Liver (tissue), 9 donors: ENCODE results near the gene KAZN. TPM values are rescaled to one million over a fixed set of nuclear protein-coding genes. Genes with fewer than 3 reads are reported as not detected.

Experiments used
- DNase-seq: peaks from one replicate; pipeline ENCODE4 v3.0.0-alpha.2; 2017; ENCODE audit warnings: low spot score
- H3K27ac ChIP-seq, 2 donors: one replicate each; pipeline ENCODE4 v1.7.0; 2013; ENCODE audit warnings: inconsistent platforms in 2 of 2, low read length in 2 of 2, control low read depth in 1 of 2, low read depth in 1 of 2, mild to moderate bottlenecking in 1 of 2
- H3K27me3 ChIP-seq, 4 donors: one replicate each; pipeline versions ENCODE4 v1.6.1 to v1.7.0; 2013; ENCODE audit warnings: low read length in 3 of 4, inconsistent platforms in 1 of 4, mild to moderate bottlenecking in 1 of 4, moderate library complexity in 1 of 4; ENCODE audit not compliant: control insufficient read depth in 4 of 4, insufficient read depth in 4 of 4
- H3K36me3 ChIP-seq, 4 donors: one replicate each; pipeline versions ENCODE4 v1.6.1 to v1.7.0; 2013; ENCODE audit warnings: low read length in 3 of 4, mild to moderate bottlenecking in 3 of 4, low read depth in 1 of 4, moderate library complexity in 1 of 4; ENCODE audit not compliant: control insufficient read depth in 4 of 4, insufficient read depth in 3 of 4
- H3K4me1 ChIP-seq, 4 donors: one replicate each; pipeline versions ENCODE4 v1.6.1 to v1.7.0; 2013; ENCODE audit warnings: low read length in 3 of 4, mild to moderate bottlenecking in 3 of 4, moderate library complexity in 1 of 4; ENCODE audit not compliant: control insufficient read depth in 4 of 4, insufficient read depth in 4 of 4
- H3K4me3 ChIP-seq, 3 donors: one replicate each; pipeline versions ENCODE4 v1.6.1 to v1.7.0; 2013; ENCODE audit warnings: low read length in 3 of 3, control low read depth in 1 of 3, low read depth in 1 of 3, mild to moderate bottlenecking in 1 of 3
- H3K9ac ChIP-seq, 2 donors: one replicate each; pipeline ENCODE4 v1.7.0; 2013; ENCODE audit warnings: low read length in 2 of 2, mild to moderate bottlenecking in 2 of 2, moderate library complexity in 2 of 2, control low read depth in 1 of 2, low read depth in 1 of 2
- H3K9me3 ChIP-seq, 4 donors: one replicate each; pipeline versions ENCODE4 v1.6.1 to v1.7.0; 2013; ENCODE audit warnings: low read length in 3 of 4; ENCODE audit not compliant: control insufficient read depth in 4 of 4
- EGR1 ChIP-seq, 2 donors: IDR thresholded peaks; 2 replicates each; pipeline ENCODE4 v1.6.1; 2016 to 2018; ENCODE audit warnings: antibody characterized with exemption in 2 of 2, low read depth in 2 of 2
- FOXA1 ChIP-seq: IDR thresholded peaks from 2 replicates; pipeline ENCODE4 v1.6.1; 2016; ENCODE audit warnings: antibody characterized with exemption
- FOXA2 ChIP-seq: IDR thresholded peaks from 2 replicates; pipeline ENCODE4 v1.6.1; 2016; ENCODE audit warnings: antibody characterized with exemption
- GABPA ChIP-seq, 2 donors: IDR thresholded peaks in 1 of 2; conservative IDR thresholded peaks in 1 of 2; 2 replicates each; pipeline ENCODE4 v1.6.1; 2016; ENCODE audit warnings: antibody characterized with exemption in 2 of 2, mild to moderate bottlenecking in 1 of 2, moderate library complexity in 1 of 2
- HNF4A ChIP-seq, 2 donors: conservative IDR thresholded peaks; 2 replicates each; pipeline ENCODE4 v1.6.1; 2016; ENCODE audit warnings: antibody characterized with exemption in 2 of 2, mild to moderate bottlenecking in 2 of 2
- HNF4G ChIP-seq: IDR thresholded peaks from 2 replicates; pipeline ENCODE4 v1.6.1; 2016; ENCODE audit warnings: antibody characterized with exemption
- JUND ChIP-seq, 2 donors: IDR thresholded peaks; 2 replicates each; pipeline ENCODE4 v1.6.1; 2016; ENCODE audit warnings: antibody characterized with exemption in 2 of 2
- NR2F2 ChIP-seq: IDR thresholded peaks from 2 replicates; pipeline ENCODE4 v1.6.1; 2016; ENCODE audit warnings: antibody characterized with exemption
- RXRA ChIP-seq, 2 donors: IDR thresholded peaks; 2 replicates each; pipeline ENCODE4 v1.6.1; 2017 to 2018; ENCODE audit warnings: antibody characterized with exemption in 2 of 2, mild to moderate bottlenecking in 1 of 2
- SP1 ChIP-seq: IDR thresholded peaks from 2 replicates; pipeline ENCODE4 v1.6.1; 2018; ENCODE audit warnings: antibody characterized with exemption, mild to moderate bottlenecking
- TAF1 ChIP-seq: conservative IDR thresholded peaks from 2 replicates; pipeline ENCODE4 v1.6.1; 2016; ENCODE audit warnings: antibody characterized with exemption, mild to moderate bottlenecking
- YY1 ChIP-seq: IDR thresholded peaks from 2 replicates; pipeline ENCODE4 v1.6.1; 2016; ENCODE audit warnings: antibody characterized with exemption, mild to moderate bottlenecking
- WGBS: extraction: QIAGEN DNeasy Blood & Tissue Kit; methylation state at CpG from one replicate; pipeline ENCODE4 v1.1.7; 2013; 5-methylcytosine and 5-hydroxymethylcytosine counted together
- polyA plus RNA-seq, 2 donors: library from polyadenylated mRNA; stranded (reverse) in 1 of 2; unstranded in 1 of 2; fragments of 200-250 nt in 1 of 2; fragments of >200 nt in 1 of 2; fragmentation: Nextera tagmentation in 1 of 2; extraction: Ambion mirVana in 1 of 2; gene quantifications; one replicate each; pipeline versions ENCODE4 v1.2.1 to v1.2.3, GENCODE V29; 2013 to 2015
- total RNA-seq, 2 donors: library from RNA; depleted of rRNA; stranded (reverse); fragments of >200 nt; gene quantifications; one replicate each; pipeline ENCODE4 v1.2.3, GENCODE V29; 2014
- TF ChIP-seq, protein P1 (sequence below): IDR thresholded peaks from 2 replicates; pipeline ENCODE4 v1.6.1; 2016; ENCODE audit warnings: antibody characterized with exemption
- TF ChIP-seq, protein P2 (sequence below): IDR thresholded peaks from 2 replicates; pipeline ENCODE4 v1.6.1; 2016; ENCODE audit warnings: antibody characterized with exemption
- TF ChIP-seq, protein P3 (sequence below): IDR thresholded peaks from 2 replicates; pipeline ENCODE4 v1.6.1; 2016; ENCODE audit warnings: antibody characterized with exemption, mild to moderate bottlenecking
- TF ChIP-seq, protein P4 (sequence below): IDR thresholded peaks from 2 replicates; pipeline ENCODE4 v1.6.1; 2016; ENCODE audit warnings: antibody characterized with exemption
- donor health status: healthy.
- donor health status: healthy.
- donor health status: healthy.
- donor health status: healthy.
- donor health status: healthy.

KAZN gene
- total and polyA plus RNA-seq, 4 donors = 1.9 to 6.9 (median 2.4) TPM

DNA sequence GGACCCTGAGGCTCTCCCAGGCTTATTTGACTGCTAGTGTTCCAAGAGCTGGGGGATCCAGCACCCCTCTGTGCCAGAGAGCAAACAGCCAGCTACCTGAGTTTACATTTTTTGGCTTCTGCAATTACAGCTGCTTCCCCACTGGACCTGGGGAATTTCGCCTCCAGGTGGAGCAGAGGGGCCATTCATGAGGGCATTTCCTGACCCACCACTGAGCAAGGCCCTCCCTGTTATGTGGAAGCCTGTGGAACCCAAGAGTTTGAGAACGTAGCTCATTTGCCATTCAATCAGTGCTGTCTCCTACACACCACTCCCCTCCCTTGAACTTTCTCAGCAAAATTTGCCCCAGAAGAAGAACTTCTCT, 512.4 kb downstream of the KAZN start:
- H3K9ac ChIP-seq = no peak overlapping the region
- H3K27ac ChIP-seq = no peak overlapping the region
- 93% methylated on average over 2 of the region's 2 CpGs for WGBS
- no peak for TF ChIP-seq SP1
- TF ChIP-seq EGR1 (IDR thresholded peaks at IDR 0.05; ENCODE audit: low read depth in 2 of 2) = no peak
- TF ChIP-seq NR2F2 = no peak
- TF ChIP-seq TAF1 = no peak
- TF ChIP-seq HNF4G = no peak
- TF ChIP-seq FOXA2 = no peak
- no peak for TF ChIP-seq JUND (IDR thresholded peaks at IDR 0.05)
- TF ChIP-seq, protein P1, sequence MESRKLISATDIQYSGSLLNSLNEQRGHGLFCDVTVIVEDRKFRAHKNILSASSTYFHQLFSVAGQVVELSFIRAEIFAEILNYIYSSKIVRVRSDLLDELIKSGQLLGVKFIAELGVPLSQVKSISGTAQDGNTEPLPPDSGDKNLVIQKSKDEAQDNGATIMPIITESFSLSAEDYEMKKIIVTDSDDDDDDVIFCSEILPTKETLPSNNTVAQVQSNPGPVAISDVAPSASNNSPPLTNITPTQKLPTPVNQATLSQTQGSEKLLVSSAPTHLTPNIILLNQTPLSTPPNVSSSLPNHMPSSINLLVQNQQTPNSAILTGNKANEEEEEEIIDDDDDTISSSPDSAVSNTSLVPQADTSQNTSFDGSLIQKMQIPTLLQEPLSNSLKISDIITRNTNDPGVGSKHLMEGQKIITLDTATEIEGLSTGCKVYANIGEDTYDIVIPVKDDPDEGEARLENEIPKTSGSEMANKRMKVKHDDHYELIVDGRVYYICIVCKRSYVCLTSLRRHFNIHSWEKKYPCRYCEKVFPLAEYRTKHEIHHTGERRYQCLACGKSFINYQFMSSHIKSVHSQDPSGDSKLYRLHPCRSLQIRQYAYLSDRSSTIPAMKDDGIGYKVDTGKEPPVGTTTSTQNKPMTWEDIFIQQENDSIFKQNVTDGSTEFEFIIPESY = no peak
- no peak for TF ChIP-seq YY1
- TF ChIP-seq, protein P2, sequence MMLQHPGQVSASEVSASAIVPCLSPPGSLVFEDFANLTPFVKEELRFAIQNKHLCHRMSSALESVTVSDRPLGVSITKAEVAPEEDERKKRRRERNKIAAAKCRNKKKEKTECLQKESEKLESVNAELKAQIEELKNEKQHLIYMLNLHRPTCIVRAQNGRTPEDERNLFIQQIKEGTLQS = no peak
- no peak for TF ChIP-seq RXRA (IDR thresholded peaks at IDR 0.05)
- TF ChIP-seq HNF4A (conservative IDR thresholded peaks at IDR 0.05) = no peak
- H3K36me3 ChIP-seq = no peaks in the 10 kb centered on the region
- no peaks in the 10 kb centered on the region for H3K27me3 ChIP-seq
- no peaks in the 10 kb centered on the region for H3K4me1 ChIP-seq
- no peak for DNase-seq
- H3K4me3 ChIP-seq = no peak overlapping the region
- no peaks in the 10 kb centered on the region for H3K9me3 ChIP-seq

DNA sequence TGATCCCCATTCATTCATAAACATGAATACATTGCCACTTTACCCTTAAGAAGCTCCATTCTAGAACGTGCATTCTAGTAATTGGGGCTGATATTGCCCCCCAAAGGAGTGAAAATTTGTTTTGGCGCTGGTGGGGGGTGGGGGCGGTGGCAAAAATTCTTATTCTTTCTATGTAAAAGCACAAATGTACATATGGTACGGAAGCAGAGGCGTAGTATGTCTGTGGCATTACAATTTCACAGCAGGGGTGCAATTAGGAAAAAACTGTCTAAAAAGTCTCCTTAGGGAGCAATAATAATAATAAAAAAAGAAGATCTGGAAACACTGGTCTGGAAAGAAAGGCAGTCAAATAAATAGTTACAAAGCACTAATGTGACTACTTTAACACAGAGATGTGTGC, 514.7 kb downstream of the KAZN start:
- H3K4me3 ChIP-seq = no peak overlapping the region
- H3K36me3 ChIP-seq = no peaks in the 10 kb centered on the region
- WGBS = 89% methylated on average over 5 of the region's 5 CpGs
- H3K4me1 ChIP-seq = no peaks in the 10 kb centered on the region
- no peak for DNase-seq
- TF ChIP-seq, protein P3, sequence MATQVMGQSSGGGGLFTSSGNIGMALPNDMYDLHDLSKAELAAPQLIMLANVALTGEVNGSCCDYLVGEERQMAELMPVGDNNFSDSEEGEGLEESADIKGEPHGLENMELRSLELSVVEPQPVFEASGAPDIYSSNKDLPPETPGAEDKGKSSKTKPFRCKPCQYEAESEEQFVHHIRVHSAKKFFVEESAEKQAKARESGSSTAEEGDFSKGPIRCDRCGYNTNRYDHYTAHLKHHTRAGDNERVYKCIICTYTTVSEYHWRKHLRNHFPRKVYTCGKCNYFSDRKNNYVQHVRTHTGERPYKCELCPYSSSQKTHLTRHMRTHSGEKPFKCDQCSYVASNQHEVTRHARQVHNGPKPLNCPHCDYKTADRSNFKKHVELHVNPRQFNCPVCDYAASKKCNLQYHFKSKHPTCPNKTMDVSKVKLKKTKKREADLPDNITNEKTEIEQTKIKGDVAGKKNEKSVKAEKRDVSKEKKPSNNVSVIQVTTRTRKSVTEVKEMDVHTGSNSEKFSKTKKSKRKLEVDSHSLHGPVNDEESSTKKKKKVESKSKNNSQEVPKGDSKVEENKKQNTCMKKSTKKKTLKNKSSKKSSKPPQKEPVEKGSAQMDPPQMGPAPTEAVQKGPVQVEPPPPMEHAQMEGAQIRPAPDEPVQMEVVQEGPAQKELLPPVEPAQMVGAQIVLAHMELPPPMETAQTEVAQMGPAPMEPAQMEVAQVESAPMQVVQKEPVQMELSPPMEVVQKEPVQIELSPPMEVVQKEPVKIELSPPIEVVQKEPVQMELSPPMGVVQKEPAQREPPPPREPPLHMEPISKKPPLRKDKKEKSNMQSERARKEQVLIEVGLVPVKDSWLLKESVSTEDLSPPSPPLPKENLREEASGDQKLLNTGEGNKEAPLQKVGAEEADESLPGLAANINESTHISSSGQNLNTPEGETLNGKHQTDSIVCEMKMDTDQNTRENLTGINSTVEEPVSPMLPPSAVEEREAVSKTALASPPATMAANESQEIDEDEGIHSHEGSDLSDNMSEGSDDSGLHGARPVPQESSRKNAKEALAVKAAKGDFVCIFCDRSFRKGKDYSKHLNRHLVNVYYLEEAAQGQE = no peak
- TF ChIP-seq SP1 (no peak), NR2F2 (no peak), EGR1 (IDR thresholded peaks at IDR 0.05; ENCODE audit: low read depth in 2 of 2) (no peak), TAF1 (no peak), FOXA1 (no peak), GABPA (IDR thresholded peaks at IDR 0.05 in 1 of 2, conservative IDR thresholded peaks at IDR 0.05 in 1 of 2) (no peak), RXRA (IDR thresholded peaks at IDR 0.05) (no peak), FOXA2 (no peak), YY1 (no peak), JUND (IDR thresholded peaks at IDR 0.05) (no peak)
- TF ChIP-seq, protein P2 = no peak
- TF ChIP-seq, protein P4, sequence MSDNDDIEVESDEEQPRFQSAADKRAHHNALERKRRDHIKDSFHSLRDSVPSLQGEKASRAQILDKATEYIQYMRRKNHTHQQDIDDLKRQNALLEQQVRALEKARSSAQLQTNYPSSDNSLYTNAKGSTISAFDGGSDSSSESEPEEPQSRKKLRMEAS = no peak
- no peaks in the 10 kb centered on the region for H3K27me3 ChIP-seq
- no peaks in the 10 kb centered on the region for H3K9me3 ChIP-seq
- no peak overlapping the region for H3K27ac ChIP-seq
- H3K9ac ChIP-seq = no peak overlapping the region
